ENCODE data around the gene ENTHD1. TPM values are rescaled to one million over a fixed set of nuclear protein-coding genes. Genes with fewer than 3 reads are reported as not detected.

Gene ENTHD1
- total RNA-seq, 1 experiment from 2014 or later: not detected

DNA sequence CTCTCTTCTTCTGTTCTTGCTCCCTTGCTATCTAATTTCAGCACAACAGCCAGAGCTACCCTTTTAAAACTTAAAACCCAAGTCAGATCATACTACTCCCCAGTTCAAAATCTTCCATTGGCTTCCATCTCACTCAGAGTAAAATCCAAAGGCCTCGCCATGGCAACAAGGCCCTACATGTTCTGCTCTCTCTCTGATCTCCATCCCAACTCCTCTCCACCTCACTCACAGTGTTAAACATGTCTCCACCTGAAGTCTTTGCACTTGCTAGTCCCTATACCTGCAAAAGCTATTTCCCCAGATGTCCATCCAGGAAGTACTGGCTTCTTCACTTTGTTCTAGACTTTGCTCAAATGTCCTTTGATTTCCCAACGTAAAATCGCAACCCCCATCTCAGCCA, 4.3 kb upstream of the ENTHD1 start:
- Histone ChIP-seq H3K56ac (ENCODE audit: insufficient read length, low read depth, low read length) (no peak overlapping the region), H4K5ac (ENCODE audit: insufficient read length, low read depth, low read length) (no peak overlapping the region), H3K9me3 (ENCODE audit: control insufficient read depth, low read depth, low read length) (no peaks in the 10 kb centered on the region), H3K4me1 (ENCODE audit: insufficient read depth, low read length) (no peaks in the 10 kb centered on the region; the same call in 1 of the 2 replicates), H2BK120ac (ENCODE audit: low read depth, low read length, poor library complexity, severe bottlenecking) (no peak overlapping the region), H3K18ac (ENCODE audit: insufficient read length, low read depth, low read length) (no peak overlapping the region), H3K79me1 (ENCODE audit: insufficient read depth, low read depth, low read length, poor library complexity, severe bottlenecking) (no peaks in the 10 kb centered on the region), H2BK5ac (ENCODE audit: insufficient read length, low read length) (no peak overlapping the region), H4K91ac (ENCODE audit: insufficient read length, low read depth, low read length) (no peak overlapping the region), H3K9ac (ENCODE audit: extremely low read depth, insufficient read length, low read length) (no peak overlapping the region), H4K20me1 (ENCODE audit: control insufficient read depth, insufficient read depth, insufficient read length) (no peaks in the 10 kb centered on the region), H2BK12ac (ENCODE audit: insufficient read length, low read depth, low read length) (no peak overlapping the region), H3K23ac (ENCODE audit: insufficient read length, low read depth, low read length) (no peak overlapping the region), H3K14ac (ENCODE audit: insufficient read depth, low read length) (no peak overlapping the region), H3K27me3 (ENCODE audit: insufficient read depth, low read length) (no peaks in the 10 kb centered on the region), H2AFZ (ENCODE audit: low read length) (no peak overlapping the region), H3K27ac (ENCODE audit: insufficient read length, low read depth, low read length) (no peak overlapping the region), H3K79me2 (ENCODE audit: insufficient read depth, low read length) (no peaks in the 10 kb centered on the region), H4K8ac (replicated peaks; ENCODE audit: insufficient read length, low read depth, low read length) (no peak overlapping the region), H2BK20ac (ENCODE audit: low read depth, low read length, poor library complexity, severe bottlenecking) (no peak overlapping the region), H3K4me2 (ENCODE audit: insufficient read depth, insufficient read length, low read length) (no peak overlapping the region), H2AK5ac (ENCODE audit: insufficient read length, low read length) (no peak overlapping the region), H3K23me2 (ENCODE audit: insufficient read length, low read depth, low read length, poor library complexity, severe bottlenecking) (no peaks in the 10 kb centered on the region), H3K4ac (ENCODE audit: low read depth, low read length) (no peak overlapping the region), H2BK15ac (ENCODE audit: low read depth, low read length) (no peak overlapping the region), H3T11ph (ENCODE audit: low read length) (no peak overlapping the region)
- Mint-ChIP-seq H3K27ac (no peak overlapping the region), H3K4me3 (no peak overlapping the region), H3K27me3 (ENCODE audit: low read depth) (peaks cover 17% of the 10 kb centered on the region), H3K4me1 (peaks cover 4 to 5% of the 10 kb centered on the region in 2 experiments; a peak in 3 of 4 replicates), H3K9me3 (no peaks in the 10 kb centered on the region; a peak in 1 of 5 replicates), H3K36me3 (ENCODE audit: insufficient read depth in 1 of 3, low read depth in 3 of 3) (no peaks in the 10 kb centered on the region)
- TF ChIP-seq, protein P1, sequence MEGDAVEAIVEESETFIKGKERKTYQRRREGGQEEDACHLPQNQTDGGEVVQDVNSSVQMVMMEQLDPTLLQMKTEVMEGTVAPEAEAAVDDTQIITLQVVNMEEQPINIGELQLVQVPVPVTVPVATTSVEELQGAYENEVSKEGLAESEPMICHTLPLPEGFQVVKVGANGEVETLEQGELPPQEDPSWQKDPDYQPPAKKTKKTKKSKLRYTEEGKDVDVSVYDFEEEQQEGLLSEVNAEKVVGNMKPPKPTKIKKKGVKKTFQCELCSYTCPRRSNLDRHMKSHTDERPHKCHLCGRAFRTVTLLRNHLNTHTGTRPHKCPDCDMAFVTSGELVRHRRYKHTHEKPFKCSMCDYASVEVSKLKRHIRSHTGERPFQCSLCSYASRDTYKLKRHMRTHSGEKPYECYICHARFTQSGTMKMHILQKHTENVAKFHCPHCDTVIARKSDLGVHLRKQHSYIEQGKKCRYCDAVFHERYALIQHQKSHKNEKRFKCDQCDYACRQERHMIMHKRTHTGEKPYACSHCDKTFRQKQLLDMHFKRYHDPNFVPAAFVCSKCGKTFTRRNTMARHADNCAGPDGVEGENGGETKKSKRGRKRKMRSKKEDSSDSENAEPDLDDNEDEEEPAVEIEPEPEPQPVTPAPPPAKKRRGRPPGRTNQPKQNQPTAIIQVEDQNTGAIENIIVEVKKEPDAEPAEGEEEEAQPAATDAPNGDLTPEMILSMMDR (conservative IDR thresholded peaks at IDR 0.05): no peak
- no CpG with 5 or more reads among the region's 3 CpGs for WGBS (ENCODE audit: extremely low coverage, insufficient read length, low lambda C conversion rate)
- DNase-seq: no peak
